Stimulated activated naive CD4-positive, alpha-beta T cell (primary cell): ENCODE measurements around the gene KDM2B.

Experiments
- DNase-seq, 6 experiments: peaks; one replicate each; lab custom pipeline; 2025; lab: John Stamatoyannopoulos, UW

The KDM2B gene

DNA sequence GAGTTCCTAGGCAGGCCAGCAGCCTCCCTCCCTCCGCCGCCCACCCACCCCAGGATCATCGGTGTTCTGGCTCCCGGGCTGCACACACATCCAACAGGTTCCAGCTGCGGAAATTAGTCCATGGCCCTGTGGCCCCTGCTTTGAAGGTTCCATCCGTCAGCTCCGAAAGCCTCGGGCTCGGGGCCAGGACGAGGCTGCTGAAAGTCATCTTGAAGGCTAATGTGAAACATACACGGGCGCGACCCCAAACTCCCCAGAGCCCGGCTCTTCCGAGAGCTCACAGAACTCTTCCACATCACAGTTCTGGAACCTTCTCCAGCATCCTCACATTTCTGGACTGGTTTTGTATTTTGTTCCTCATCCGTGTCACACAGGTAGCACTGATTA is 19.8 kb downstream of the KDM2B start:
- DNase-seq = no peak

GRCh38 chr12:121560392-121561008 is 20.3 kb downstream of the KDM2B start:
- no peak for DNase-seq

- no peak for DNase-seq
Observed at GRCh38 chr12:121558956-121559355, 21.9 kb downstream of the KDM2B start.

DNA sequence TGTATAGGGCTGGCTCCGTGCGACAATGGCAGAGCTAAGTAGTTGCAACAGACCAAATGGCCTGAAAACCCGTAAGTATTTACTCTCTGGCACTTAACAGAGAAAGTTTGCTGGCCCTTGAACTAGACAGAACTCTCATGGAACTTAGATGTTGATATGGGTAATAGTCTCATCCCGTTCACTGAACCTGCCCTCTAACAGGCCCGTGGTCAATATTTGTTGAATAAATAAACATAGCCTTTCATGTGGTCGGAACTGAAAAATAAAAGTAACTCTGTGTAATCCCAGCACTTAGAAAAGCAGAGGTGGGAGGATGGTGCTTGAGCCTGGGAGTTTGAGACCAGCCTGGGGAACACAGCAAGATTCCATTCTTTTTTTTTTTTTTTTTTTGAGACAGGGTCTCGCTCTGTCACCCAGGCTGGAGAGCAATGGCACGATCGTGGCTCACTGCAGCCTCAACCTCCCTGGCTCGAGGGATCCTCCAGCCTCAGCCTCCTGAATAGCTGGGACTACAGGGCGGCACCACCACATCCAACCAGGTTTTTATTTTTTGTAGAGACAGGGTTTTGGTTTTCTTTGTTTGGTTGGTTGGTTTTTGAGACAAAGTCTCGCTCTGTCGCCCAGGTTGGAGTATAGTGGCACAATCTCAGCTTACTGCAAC is 29.7 kb downstream of the KDM2B start:
- DNase-seq = no peak

DNA sequence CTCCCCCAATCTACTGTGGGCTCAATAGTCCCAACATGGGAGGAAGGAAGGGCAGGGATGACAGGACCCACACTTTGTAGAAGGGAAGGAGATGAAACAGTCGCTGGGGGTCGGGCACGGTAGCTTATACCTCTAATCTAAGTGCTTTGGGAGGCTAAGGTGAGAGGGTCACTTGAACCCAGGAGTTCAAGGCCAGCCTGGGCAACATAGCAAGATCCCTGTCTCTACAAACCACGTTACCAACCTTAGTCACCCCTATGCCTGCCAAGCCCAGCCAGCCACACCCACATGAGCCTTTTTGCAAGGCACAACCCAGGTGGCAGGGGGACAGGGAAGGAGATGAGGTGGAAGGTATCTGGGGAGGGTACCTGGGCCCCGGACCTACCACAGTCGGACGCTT is 31.7 kb downstream of the KDM2B start:
- DNase-seq = no peak

DNA sequence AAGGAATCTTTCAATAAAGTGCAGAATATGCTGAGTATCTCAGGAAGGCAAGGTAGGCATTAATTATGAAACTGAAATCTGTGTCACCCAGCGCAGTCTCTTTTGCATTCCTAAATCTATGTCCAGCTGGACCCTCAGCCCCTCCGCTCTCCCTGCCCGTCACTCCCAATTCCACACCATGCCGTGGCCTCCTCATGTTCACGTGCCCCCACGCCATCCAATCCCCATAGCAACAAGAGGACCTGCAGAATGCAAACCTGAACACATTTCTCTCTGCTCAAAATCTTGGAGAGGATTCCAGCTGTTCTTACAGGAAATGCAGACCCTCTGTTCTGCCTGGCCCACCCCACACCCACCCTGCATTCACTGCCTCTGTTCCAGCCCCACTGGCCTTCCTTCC is 35.3 kb downstream of the KDM2B start:
- DNase-seq = no peak

DNA sequence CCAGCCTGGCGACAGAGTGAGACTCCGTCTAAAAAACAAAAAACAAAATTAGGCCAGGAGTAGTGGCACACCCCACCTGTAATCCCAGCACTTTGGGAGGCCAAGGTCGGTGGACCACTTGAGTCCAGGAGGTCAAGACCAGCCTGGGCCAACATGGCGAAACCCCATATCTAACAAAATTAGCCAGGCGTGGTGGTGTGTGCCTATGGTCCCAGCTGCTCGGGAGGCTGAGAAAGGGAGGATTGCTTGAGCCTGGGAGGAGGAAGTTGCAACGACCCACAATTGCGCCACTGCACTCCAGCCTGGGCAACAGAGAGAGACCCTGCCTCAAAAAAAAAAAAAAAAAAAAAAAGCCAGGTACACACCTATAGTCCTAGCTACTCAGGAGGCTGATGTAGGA is 37.0 kb downstream of the KDM2B start:
- DNase-seq = no peak

- DNase-seq = no peak
Observed at GRCh38 chr12:121539908-121540307, 40.9 kb downstream of the KDM2B start.

- DNase-seq = no peak
Observed at GRCh38 chr12:121538699-121539061, 42.1 kb downstream of the KDM2B start.

- peak in 3 of 6 experiments; percentile 23 to 54 (median 37) for DNase-seq
Observed at GRCh38 chr12:121537814-121538698, 42.8 kb downstream of the KDM2B start.

- peak in 5 of 6 experiments; percentile 33 to 54 (median 39) for DNase-seq
Observed at GRCh38 chr12:121536899-121537813, 43.7 kb downstream of the KDM2B start.

GRCh38 chr12:121536054-121536898 is 44.5 kb downstream of the KDM2B start:
- DNase-seq = peak; percentile 40 to 65 (median 52)

DNA sequence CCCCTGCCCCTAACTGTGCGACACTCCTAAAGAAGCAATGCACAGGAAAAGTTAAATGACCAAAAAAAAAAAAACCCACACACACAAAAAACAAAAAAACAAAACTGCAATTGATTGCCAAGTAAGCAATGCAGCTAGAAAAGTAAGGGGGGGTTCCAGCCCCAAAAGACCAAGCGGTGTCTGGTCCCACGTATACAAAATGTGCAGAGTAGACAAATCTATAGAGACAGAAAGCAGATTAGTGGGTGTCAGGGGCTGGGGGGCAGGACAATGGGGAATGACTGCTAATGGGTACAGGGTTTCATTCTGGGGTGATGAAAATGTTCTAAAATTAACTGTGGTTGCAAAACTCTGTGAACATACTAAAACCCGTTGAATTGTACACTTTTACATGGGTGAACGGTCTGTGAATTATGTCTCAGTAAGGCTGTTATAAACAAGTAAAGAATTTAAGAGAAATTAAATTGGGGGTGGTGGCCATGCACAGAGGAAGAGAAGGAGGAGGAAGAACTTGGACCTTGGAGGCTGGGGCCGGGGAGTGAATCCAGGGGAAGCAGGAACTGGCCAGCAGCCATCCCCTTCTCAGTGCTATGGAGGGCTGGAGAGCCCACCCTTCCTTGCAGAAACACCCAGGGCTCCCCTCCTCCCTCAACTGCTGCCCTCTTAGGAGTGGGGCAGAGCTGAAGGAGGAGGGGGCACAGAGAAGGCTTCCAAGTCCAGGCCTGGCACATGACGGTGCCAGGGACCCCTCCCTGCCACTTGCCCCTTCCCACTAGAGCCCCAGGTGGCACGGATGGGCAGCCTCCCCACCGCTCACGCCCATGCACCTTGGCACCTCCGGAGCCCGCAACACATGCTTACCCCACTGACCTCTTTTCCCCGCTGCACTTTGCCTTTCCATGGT is 45.4 kb downstream of the KDM2B start:
- no peak for DNase-seq

DNA sequence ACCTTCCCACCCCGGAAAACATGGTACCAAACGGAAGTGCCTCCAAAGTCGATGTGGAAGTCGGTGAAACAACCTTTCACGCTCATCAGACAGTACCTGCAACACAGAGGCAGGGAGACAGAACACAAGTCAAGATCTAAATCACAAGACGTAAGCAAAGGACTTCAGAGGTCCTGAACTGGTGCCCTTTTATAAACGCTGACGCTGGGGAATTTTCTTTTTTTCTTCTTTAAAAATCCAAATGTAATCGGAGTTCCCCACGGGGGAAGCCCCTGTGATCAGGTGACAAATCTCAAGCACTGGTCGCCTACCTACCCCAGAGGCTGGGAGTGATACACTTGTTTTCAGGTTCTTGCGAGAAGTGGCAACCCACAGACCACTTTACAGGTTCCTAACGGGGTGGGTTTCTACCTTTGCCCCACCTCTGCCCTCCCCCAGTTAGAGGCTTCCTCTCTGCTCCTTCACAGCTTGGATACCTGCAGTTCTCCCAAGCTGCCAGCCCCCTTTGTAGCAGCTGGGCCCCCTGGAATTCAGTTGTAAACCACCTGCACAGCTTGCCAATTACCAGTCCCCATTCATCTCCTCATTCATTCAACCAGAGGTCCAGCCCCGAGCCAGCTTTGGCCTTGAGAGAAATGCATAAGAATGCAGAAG is 46.2 kb downstream of the KDM2B start:
- peak in 5 of 6 experiments; percentile 26 to 62 (median 43) for DNase-seq

DNA sequence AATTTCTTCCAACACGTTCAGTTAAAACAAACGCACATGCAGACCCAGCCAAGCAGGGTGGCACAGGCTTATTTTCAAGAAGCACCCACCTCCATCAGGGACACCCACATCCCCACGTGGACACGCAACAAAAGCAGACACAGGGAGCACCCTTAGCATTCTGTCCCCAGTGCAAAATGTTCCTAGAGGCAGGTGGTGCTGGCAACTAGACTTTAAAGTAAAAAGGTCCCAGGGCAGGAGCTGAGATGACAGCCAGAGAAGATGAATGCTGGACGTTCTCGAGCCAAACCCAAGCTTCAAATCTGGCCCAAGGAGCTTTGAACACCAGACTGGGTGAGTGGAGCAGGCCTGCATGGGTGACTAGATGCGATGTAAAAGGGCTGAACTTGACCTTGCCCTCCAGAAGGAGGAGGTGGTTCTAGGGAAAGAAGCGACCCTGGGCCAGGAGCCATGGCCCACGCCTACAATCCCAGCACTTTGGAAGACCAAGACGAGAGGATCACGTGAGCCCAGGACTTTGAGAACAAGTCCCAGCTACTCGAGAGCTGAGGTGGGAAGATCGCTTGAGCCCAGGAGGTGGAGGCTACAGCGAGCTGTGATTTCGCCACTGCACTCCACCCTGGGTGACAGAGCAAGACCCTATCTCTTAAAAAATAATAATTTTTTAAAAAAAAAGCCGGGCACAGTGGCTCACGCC is 47.3 kb downstream of the KDM2B start:
- DNase-seq = no peak

DNA sequence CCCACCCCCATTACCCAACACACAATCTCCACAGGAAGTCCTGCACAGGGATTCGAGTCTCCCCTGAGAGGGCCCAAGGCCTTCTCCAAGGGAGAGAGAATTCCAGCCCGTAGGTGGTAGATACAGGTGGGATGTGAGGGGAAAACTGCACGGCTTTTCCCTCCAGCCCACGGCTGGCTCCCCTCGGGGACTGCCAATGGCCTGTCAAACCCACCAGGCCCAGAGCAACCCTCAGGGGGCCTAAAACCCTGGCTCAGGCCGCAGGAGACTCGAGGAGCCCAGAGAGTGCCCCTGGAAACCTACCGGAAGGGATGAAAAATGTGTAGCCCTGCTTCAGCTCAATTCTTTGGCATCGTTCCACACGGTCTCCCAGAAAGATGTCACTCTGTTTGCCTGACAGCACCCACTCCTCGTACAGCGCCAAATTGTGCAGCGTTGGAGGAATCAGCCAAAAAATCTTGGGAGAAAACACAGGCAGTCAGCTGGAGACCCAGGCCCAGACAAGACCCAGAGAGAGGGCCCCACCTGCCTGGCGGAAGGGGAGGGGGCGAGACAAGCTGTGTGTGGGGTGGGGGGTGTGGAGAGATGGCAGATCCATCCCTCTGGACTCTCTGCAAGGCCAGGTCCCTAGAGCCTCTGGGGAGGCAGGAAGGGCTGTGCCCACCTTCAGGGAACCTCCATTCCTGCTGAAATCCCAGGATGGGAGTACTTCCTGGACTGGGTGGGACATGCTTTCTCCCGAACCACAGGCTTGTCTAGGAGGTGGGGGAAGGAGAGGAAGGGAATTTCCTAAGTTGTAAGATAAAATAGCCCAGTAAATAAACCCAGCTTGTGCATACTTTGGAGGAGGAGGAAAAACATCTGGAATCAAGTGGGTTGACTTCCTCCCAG is 48.1 kb downstream of the KDM2B start:
- DNase-seq = no peak

- DNase-seq = peak in 2 of 6 experiments; percentile 12 to 16
Observed at GRCh38 chr12:121531356-121531750, 49.5 kb downstream of the KDM2B start.
